Suppressor macrophage treated with lipopolysaccharide for 4 hours (primary cell): ENCODE results near the gene LRRC1.

Experiments used
- DNase-seq: peaks from one replicate; pipeline ENCODE4 v3.0.0-alpha.2; 2020

The LRRC1 gene

GRCh38 chr6:53929041-53929820 lies 134.4 kb downstream of the LRRC1 start:
- no peak for DNase-seq

DNA sequence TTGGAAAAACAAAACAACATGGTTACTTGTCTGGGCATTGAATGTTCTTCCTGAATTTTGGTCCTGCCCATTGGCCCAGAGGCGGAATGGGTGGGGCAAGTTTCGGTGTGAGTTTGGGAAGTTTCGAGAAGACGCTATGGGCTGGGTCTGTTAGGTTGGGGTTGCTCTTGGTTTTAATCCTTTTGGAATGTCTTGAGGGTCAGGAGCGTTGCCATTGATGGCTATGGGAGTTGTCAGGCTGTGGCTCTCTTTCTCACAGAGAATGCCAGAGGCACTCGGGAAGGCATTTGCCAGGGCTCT lies 135.0 kb downstream of the LRRC1 start:
- no peak for DNase-seq

DNA sequence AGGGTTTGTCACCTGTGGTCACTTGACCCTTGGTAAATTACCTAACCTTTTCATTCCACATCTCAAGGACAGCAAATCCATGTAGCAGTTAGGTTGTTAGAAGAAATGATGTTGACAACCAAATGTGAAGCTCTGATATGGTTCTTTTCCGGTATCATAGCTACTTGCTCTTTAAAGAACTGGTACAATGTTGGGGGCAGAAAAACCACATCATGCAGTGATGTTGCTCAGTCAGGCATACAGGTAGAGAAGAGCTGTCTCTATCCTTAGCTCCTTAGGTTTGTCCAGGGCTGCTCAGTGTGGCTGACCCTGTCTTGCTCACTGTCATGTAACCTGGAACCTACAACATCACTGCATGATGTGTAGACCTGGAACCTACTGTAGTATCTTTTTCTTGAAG lies 135.5 kb downstream of the LRRC1 start:
- DNase-seq = no peak

DNA sequence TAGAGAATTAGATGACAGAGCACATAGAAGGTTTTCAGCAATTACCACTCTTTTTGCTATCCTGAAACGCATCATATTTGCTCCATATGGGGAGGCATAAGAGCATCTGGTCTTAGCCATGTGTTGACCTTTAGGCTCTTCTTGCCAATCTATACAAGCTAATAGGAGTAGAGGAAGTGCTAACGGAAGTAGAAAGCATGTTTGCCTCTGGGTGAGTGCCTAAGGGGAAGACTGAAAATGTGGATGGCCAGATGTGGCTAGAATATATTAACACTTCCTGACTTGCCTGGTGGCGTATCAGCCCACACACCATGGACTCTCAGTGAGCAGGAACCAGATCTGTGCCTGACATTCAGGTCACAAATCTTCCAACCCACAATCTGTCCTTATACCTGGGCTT lies 136.3 kb downstream of the LRRC1 start:
- DNase-seq = no peak

- DNase-seq = no peak
These were observed 137.7 kb downstream of the LRRC1 start for GRCh38 chr6:53932516-53932915.

GRCh38 chr6:53934023-53934422 lies 139.2 kb downstream of the LRRC1 start:
- no peak for DNase-seq

GRCh38 chr6:53937461-53937860 lies 142.7 kb downstream of the LRRC1 start:
- DNase-seq = no peak

DNA sequence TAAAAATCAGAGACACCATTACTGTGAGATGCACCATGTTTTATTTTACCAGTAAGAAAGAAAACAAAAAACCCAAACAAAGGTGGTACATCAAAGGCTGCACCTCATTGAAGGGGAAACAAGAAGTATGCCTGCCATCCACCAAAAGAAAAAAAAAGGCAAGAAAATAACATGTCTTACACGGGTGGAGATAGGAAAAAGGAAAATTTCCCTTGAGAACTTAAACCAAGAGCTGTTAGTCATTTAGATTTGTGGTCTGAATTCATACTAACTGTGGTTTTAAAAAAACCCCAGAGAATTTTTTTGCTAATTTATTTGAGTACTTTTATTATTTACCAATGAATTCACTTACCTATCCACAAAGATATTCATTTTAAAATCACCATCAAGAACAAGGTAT lies 144.0 kb downstream of the LRRC1 start:
- DNase-seq = no peak

- no peak for DNase-seq
These were observed 145.0 kb downstream of the LRRC1 start for GRCh38 chr6:53939830-53940229.

DNA sequence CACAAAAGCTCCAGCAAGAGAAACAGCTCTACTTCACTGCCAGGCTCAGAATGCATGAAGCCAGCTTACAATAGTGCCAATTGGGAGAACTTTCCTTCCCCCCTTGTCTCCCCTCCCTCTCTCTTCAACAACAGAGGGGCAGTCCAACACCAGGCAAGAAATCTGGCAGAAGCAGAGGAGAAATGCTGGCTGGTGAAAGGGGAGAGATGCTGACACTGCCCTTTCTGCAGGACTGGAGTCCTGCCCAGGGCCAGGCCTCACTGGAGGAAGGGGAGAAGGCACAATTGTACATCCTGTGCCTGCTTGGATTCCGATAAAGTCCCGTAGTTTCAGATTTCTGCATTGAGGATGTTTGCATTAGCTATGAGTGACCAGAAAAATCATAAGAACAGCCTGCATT lies 148.6 kb downstream of the LRRC1 start:
- DNase-seq = no peak

DNA sequence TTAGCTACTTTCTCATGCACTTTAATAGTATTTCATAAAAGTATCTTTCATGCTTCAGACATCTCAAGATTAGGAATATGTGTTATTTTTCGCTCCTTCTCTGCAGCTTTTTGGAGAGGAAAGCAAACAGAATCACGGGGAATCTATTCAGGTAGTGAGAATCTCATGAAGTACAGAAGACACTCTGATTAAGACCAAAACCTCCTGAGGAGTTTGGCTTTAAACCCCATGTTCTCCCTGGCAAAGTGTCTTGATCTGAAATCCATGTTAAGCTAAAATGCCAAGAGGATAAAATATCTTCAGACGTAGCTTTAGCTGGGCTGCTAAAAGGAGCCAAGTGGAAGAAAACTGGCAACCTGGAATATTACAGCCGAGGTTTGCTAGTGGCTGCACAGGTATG lies 149.3 kb downstream of the LRRC1 start:
- no peak for DNase-seq

DNA sequence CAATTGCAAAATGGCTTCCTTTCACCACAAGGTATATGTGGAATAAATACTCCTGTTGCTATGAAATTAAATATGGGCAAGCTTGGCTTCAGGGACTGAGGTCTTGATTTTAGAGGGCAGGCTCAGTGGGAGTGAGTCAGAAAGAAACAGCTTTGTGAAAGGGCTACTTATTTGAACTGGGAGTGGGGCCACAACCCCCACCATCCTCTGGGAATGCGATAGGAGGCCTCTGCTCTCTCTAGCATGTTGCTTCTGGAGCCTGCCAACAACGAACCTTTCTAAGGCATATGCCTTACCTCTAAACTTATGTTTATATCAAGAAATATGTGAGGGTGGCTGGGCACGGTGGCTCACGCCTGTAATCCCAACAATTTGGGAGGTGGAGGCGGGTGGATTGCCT lies 149.7 kb downstream of the LRRC1 start:
- DNase-seq = no peak

DNA sequence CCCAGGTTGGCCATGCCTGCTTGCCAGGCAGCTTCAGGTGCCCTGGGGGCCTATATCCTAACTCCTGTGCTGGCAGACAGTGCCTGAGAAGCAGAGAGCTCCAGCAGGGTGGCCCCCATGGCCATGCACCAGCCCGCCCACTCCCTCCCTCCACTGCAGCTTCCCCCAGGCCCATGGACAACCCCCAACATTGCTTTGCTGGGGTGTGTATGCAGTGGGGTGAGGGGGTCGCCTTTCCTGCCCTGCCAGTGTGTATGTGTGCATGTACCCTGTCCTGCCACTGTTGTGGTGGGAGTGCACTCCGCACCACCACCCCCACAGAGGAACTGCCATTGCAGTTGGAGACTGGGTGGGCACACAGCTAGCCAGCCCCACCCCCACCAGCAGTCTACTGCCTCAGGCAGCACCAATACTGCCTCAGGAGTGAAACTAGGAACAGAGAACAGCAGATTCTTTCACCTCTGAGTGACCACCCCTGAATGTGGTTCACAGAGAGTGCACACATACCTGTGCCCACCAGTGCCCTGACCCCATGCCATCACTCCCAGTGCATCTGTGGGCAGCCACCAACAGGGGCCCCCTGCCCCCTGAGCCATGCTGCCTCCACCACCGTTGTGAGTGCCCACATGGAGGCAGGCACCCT lies 151.1 kb downstream of the LRRC1 start:
- no peak for DNase-seq

- no peak for DNase-seq
These were observed 153.0 kb downstream of the LRRC1 start for GRCh38 chr6:53947780-53948179.

DNA sequence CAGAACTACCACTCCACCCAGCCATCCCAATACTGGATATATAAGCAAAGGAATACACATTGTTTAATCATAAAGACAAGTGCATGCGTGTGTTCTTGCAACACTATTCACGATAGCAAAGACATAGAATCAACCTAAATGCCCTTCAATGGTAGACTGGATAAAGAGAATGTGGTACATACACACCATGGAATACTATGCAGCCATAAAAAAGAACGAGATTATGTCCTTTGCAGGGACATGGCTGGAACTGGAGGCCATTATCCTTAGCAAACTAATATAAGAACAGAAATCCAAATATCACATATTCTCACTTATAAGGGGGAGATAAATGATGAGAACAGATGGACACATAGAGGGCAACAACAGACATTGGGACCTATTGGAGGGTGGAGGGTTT lies 156.6 kb downstream of the LRRC1 start:
- DNase-seq = no peak

- peak; percentile 13 for DNase-seq
These were observed 161.4 kb downstream of the LRRC1 start for GRCh38 chr6:53956068-53956711.

DNA sequence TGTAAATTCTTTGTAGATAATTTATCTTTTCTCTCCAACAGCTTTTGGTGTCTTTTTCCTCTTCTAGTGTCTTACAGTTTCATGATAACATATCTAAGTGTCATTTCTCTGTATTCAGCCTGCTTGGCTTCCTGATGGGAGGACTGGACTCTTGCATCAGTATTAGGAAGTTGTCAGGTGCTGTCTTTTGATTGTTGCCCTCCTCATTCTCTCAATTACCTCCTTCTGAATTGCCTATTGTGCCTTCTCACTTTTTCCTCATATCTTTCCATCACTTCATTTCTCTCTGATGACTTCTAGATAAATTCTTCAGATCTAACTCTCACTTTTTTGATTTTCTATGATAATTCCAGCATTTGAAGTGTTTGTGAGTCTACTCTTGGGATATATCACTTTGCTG lies 162.0 kb downstream of the LRRC1 start:
- DNase-seq = no peak

DNA sequence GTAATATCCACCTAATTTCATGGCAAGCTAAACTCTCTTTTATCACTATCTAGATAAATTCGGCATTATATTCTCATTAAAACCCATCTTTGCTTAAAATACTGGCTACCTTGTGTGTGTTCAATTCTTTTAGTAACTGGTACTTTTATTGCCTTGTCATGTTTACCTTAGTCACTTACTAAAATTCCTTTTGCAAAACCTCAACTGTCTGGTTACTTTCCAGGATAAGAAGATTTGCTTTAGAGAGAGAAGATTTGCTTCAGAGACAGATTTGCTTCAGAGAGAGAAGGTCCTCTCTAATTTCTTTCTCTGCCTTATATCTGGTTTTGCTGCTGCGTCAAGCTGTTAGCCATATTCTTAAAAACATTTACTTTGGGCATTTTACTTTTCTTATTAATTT lies 164.9 kb downstream of the LRRC1 start:
- no peak for DNase-seq

DNA sequence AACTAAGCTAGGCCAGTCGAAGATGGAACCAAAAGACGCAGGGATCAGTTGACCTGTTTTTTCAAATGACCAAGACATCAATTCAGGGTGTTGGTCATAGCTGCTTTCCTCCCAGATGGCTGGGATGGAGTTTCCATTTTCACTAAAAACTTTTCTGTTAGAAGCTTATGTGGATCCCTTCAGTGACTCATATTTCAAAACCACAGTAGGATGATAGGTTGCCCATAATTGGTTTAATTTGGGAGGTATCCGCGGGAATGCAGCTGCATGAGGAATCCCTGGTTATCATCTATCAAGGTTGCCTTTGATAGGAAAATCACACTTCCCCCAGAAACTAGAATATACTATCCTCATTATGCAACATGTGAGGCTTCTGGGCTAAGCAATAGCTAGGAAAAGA lies 165.5 kb downstream of the LRRC1 start:
- DNase-seq = no peak

- DNase-seq = no peak
These were observed 167.0 kb downstream of the LRRC1 start for GRCh38 chr6:53961679-53962370.

DNA sequence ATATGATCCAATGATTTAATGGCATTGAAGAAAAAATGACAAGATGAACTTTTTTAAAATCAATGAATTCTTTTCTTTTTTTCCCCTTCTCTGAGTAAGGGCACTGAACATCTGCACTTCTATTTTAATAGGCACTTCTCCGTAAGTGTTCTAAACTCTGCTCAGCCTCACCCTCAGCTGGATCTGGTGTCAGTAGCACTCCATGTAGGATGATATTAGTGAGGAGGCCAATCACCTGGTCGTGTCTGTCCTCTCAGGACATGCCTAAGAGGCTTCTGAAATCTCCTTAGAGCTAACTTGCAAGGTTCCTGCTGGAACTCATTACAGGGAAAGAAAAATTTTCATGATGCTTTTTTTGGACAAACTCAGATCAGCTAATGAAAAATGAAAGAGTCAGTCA lies 167.8 kb downstream of the LRRC1 start:
- DNase-seq = no peak

DNA sequence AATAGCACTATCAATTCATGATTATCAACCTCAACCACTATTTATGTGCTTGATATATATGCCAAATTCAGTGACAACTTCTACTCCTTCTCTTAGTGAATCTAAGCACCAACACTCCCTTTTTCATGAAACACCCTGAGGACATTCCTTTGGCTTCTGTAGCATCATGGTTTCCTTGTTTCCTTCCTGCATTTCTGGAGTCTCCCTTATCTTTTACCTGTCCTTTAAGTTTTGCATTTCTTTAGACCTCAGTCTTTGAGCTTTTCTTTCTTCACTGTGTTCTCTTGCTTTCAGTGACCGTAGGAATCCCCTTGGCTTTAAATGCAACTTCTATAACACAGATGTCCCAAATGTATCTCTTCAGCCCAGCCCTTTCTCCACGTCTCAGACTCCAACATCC lies 172.6 kb downstream of the LRRC1 start:
- DNase-seq = no peak
